NOMO-1 treated with DMSO at 0.1 percent for 48 hours (cell line): ENCODE measurements around the gene TACC3.
A peak's percentile ranks its signal among the peaks of the same experiment; 100 is the strongest.

ENCODE experiments used
- DNase-seq: peaks from one replicate; lab custom pipeline; 2025; ENCODE audit not compliant: unreplicated experiment; lab: John Stamatoyannopoulos, UW

The TACC3 gene

GRCh38 chr4:1788254-1788973 lies 67.1 kb downstream of the TACC3 start:
- no peak for DNase-seq

- no peak for DNase-seq
Measured at GRCh38 chr4:1789552-1789951, 68.2 kb downstream of the TACC3 start.

DNA sequence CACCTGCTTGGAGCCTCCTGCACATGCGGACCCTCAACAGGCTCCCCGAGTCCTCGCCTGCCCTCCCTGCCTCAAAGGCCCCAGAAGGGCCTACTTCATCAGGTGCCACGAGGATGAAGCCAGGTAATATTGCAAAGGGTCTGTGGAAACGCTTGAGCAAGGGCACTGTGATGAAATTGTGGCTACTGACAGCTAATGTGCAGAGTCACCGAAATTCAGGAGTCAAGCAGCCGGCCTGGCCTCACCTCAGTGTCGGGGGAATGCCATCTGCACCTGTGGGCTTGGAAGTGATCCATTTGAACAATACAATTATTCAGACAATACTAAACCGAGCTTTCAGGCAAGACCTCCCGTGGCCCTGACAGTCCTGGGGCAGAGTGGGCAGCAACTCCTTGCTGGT lies 68.7 kb downstream of the TACC3 start:
- no peak for DNase-seq

- DNase-seq = no peak
Measured at GRCh38 chr4:1792158-1792831, 71.0 kb downstream of the TACC3 start.

- no peak for DNase-seq
Measured at GRCh38 chr4:1792832-1793495, 71.6 kb downstream of the TACC3 start, which contains the start of gene FGFR3. TSS of gene FGFR3 (plus strand) at chr4:1793293. CDS start at chr4:1793935, 642 bp downstream.

DNA sequence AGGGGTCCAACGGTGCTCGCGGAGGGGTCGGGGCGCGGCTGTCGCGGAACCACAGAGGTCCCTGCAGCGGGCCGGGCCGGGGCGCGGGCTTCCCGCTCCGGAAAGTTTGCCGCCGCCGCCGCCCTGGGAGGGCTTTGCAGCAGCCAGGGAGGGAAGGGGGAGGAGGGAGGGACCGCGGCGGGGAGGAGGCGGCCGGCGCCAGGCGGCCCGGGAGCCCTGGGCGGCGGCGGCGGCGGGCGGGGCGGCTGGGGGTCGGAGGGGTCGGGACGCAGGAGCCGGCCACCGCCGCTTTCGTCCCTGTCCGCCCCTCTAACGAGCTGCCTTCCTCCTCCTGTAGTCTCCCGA lies 72.1 kb downstream of the TACC3 start:
- peak; percentile 14 for DNase-seq

- DNase-seq = peak; percentile 6
Measured at GRCh38 chr4:1793940-1794808, 72.9 kb downstream of the TACC3 start.
